IPS-NIHi7 (cell line): ENCODE data around the gene ADRA2B.
"Not testable (repeated sequence)": the region's sequence is repeated elsewhere in the genome, so short reads cannot be mapped to it uniquely, and the experiment has no call there.

Experiments
- DNase-seq: peaks from one replicate; pipeline ENCODE4 v3.0.0; 2012; ENCODE audit warnings: mixed read lengths; ENCODE audit errors: extremely low spot score

The ADRA2B gene

DNA sequence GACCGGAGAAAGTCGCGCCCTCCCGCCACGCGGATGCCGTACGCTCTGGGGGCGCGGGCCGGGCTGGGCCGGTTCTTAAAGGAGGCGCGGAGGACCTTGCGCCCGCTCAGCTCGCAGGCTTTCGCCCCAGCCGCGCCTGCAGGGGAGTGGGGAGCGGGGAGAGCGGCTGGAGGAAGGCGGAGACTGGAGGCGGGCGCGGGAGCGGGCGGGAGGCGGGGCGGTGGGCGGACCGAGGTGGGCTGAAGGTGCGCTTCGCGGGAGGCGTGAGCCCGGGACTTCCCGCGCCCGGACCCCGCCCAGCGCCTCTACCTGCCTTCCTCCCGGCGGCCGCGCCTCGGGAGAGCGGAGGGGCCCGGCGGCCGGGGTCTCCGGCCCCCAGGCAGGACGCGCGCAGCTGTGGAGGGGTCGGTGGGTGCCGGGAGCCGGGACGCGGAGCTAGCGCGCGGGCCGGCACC lies at the start of gene ADRA2B:
Gene ADRA2B (minus strand): TSS at position 148 of the 455 bp plus-strand sequence. CDS start 422 bp downstream, outside the sequence.
- DNase-seq, result peak; percentile 93

DNA sequence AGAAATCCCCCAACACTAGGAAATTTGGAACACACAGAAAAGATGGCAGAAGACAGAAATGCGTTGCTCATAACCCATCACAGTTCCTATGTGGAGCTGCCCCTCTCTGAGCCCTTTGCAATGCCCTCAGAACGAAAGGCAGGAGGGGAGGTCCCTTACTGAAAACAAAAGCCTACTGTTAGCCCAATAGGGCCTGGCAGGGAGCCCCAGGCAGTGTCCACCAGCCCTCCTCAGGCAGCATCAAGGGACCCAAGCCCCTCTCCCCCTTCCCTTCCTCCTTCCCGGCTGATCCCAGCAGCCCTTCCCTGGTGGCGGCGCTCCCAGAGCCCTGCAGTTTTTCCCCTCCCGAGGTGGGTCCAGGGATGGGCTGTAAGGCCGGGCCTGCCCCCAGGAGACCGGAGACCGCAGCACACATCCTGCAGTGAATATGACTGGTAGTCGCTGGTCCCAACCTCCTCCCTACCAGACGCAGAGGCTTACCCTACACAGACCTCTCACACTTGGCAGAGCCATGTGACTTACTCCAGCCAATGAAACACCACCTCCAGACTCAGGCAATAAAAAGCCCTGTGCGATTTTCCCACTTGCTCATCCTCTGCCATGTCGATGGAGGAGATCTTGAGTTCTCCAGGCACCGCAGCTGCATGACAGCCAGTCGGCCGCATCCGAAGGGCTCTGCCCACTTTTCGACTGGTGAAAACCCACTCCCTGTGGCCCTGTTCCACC lies 48.3 kb upstream of the ADRA2B start:
- peak; percentile 73 for DNase-seq

DNA sequence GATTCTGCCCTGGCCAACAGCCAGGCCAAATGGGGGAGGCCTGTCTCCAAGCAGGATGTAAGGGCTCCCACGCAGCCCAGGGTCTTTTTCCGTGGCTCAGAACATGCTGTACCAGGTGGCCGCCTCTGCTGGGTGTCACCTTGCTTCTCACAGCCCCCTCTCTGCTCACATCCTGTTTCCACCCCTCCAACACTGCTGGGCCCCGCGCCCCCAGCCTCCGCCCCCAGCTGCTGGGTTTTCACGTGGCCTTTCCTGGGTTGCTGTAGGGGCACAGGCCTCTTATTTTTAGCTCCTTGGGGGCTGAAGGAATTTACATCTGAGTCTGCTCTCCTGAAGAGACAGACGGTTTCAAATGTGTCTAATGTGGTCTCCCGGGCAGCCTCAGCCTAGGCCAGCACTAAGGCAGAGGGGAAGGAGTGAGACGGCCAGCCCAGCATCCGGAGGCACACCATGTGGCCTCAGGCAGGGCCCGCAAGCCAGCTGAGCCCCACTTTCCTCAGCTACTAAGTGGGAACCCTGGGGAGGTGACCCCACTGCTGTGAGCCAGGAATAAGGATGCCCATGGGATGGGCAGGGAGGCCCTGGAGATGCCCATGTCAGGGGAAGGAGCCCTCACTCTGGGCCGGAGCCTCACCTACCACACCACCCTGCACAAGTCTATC lies 47.5 kb upstream of the ADRA2B start:
- DNase-seq, result no peak

GRCh38 chr2:96163415-96163767 lies 47.0 kb upstream of the ADRA2B start:
- no peak for DNase-seq

GRCh38 chr2:96161898-96162297 lies 45.5 kb upstream of the ADRA2B start:
- DNase-seq, result no peak

DNA sequence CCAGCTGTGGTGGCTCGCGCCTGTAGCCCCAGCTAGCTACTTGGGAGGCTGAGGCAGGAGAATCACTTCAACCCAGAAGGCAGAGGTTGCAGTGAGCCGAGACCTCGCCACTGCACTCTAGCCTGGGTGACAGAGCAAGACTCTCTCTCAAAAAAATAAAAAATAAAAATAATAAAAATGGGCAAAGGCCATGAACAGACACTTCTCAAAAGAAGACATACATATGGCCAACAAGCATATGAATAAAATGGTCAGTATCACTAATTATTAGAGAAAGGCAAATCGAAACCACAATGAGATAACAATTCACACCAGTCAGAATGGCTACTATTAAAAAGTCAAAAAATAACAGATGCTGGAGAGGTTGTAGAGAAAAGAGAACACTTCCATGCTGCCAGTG lies 44.0 kb upstream of the ADRA2B start:
- DNase-seq, result not testable (repeated sequence)

GRCh38 chr2:96159084-96159830 lies 42.9 kb upstream of the ADRA2B start:
- DNase-seq, result no peak

GRCh38 chr2:96158554-96158940 lies 42.2 kb upstream of the ADRA2B start:
- no peak for DNase-seq

GRCh38 chr2:96157649-96158553 lies 41.5 kb upstream of the ADRA2B start:
- DNase-seq, result no peak

GRCh38 chr2:96156926-96157648 lies 40.7 kb upstream of the ADRA2B start:
- no peak for DNase-seq

DNA sequence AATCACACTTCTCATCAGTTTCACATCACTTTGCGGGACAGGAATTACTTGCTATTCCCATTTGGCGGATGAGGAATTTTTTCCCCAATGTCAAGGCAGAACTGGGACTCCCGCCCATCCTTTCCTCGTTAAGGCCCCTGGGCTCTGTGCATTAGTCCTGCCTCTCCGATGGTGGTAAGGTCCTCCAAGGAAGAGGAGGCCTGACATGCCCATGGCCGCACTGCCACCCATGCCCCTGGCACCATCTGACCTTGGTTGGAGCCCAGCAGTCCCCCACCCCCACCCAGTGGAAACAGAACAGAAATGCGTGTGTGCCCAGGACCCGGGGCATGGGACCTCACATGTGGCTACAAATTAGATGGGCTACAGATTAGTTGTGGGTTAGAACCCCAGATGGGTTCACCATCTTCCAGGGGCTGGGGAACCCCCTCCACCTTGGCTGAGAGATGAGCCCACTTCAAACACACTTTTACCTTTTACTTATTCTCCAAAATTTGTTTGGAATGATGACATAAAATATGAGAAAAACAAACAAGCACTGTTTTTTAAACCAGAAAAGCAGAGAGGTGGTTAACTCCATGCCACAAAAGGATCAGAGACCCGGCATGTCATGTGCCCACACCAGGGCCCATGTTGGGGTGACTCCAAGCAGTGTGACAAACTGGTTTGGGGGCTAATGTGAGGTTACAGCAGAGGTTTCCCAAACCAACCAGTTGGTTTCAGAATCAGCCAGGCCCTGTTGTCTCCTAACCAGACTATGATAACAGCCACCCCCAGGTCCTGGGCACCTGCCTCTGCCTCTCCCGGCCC lies 39.8 kb upstream of the ADRA2B start:
- DNase-seq, result no peak

GRCh38 chr2:96154506-96155380 lies 38.4 kb upstream of the ADRA2B start:
- DNase-seq, result no peak

DNA sequence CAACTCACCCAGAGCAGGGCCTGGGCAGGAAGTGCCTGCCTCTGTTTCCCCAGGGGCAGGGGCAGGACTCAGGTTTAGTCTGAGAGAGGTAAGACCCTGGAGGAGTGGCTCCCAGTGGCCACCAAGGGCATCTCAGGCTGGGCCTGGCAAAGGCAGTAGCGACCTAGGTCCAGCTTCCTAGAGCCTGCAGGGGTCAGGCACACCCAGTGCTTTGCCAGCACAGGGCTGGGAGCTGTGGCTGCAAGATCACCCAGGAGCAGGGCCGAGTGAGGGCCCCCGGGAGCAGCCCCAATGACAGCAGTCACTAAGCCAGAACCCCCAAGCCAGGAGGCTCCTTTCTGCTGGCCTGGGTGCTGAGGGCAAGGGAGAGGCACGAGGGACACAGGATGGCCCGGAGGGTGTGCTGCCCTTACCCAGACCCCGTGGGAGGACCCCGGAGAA lies 37.6 kb upstream of the ADRA2B start:
- DNase-seq, result no peak

DNA sequence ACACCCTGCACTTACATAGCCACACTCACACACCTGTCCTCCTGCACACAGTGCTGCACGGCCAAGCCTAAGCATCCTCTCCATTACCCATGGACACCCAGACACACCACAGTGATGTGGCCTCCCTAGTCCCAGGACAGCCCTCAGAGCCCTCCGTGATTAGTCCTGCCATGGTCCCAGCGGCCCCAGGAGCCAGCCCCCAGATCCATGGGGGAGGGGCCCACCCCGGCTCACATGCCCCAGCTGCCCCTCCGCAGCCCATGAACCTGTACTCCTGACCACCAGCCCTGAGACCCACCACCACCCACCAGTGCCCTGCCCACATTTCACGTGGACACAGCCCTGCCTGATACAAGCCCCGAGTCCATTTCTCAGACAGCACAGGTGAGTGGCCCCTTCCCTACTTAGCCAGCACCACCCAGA lies 36.9 kb upstream of the ADRA2B start:
- DNase-seq, result no peak

DNA sequence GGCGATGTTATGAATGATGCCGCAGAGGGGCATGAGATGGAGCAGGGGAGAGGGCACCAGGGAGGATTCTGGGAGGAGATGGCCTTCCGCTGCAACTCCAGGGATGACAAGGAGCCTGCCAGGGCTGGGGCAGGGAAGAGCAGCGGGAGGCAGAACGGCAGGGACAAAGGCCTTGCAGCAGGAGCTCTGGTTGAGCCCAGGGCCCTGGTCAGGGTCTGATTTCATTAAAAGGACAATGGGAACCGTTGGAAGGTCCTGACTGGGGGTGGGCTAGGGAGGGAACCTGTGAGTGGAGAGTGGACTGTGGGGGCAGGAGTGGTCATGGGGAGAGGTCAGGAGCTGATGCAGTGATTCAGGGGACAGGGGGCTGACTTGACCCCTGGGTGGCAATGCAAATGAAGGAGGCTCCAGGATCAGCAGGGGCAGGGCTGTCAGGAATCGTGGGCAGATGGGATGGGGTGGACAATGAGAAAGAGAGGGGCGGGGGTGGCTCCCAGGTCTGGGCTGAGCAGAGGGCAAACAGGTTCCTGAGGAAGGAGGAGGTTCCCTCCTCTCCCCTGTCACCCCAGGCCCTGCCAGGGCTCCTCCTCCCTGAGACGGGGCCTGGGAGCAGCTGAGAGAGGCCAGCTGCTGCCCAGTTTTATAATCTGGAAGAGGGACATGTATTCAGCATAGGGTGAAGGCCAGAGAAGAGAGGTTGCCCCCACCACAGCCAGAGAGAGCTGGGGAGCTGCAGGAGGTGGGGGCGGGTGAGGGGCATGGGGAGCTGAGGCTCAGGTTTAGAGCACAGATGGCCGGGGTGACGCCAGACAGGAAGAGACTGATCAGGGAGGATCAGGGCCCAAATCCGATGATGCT lies 36.2 kb upstream of the ADRA2B start:
- DNase-seq, result no peak

DNA sequence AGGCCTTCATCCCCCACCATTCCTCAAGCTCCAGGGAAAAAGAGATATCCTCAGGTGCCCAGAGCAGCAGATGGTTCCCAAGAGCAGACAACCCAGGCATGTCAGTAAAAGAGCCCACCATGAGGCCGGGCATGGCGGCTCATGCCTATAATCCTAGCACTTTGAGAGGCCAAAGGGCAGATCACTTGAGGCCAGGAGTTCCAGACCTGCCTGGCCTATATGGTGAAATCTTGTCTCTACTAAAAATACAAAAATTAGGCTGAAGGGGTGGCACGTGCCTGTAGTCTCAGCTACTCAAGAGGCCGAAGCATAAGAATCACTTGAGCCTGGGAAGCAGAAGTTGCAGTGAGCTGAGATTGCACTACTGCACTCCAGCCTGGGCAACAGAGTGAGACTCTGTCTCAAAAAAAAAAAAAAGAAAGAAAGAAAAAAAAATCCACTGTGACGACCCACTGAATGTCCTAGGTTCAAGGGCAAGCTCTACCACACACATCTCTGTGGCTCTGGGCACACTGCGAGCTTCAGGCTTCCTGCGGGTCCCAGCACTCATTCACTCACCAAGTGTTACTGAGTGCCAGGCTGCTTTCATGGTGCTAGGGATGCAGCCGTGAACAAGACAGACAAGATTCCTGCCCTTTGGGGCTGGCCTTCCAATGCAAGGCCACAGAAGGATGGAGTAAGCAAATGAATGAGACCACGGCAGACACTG lies 35.4 kb upstream of the ADRA2B start:
- no peak for DNase-seq

GRCh38 chr2:96150791-96151594 lies 34.6 kb upstream of the ADRA2B start:
- no peak for DNase-seq
